H1 (cell line): ENCODE results near the gene CCDC86. TPM values are rescaled to one million over a fixed set of nuclear protein-coding genes. Genes with fewer than 3 reads are reported as not detected.

ENCODE experiments used
- CBX5 ChIP-seq: fragments of 300-800, 300-1000 bp; sonication (generic); IDR thresholded peaks from 2 replicates; pipeline ENCODE4 v1.7.1; 2016; ENCODE audit warnings: antibody characterized with exemption, low read length, low read depth
- GABPA ChIP-seq: IDR thresholded peaks from 2 replicates; pipeline ENCODE4 v1.6.1; 2011; ENCODE audit warnings: mild to moderate bottlenecking, low read length, moderate library complexity, borderline replicate concordance; ENCODE audit not compliant: insufficient read depth
- JUN ChIP-seq: IDR thresholded peaks from 2 replicates; pipeline ENCODE4 v1.6.1; 2011; ENCODE audit warnings: low read depth, mild to moderate bottlenecking, improper control_type of control experiment, low read length
- KDM5A ChIP-seq: fragments of 200-600 bp; IDR thresholded peaks from 2 replicates; pipeline ENCODE4 v1.7.1; 2012; ENCODE audit warnings: mild to moderate bottlenecking, low read length, inconsistent platforms, mixed read lengths
- RFX5 ChIP-seq: IDR thresholded peaks from 2 replicates; pipeline ENCODE4 v1.6.1; 2011; ENCODE audit warnings: low read depth, low read length, improper control_type of control experiment, borderline replicate concordance
- polyA plus RNA-seq, 7 experiments: library from polyadenylated mRNA; depleted of rRNA in 3 of 7; stranded (reverse) in 5 of 7; unstranded in 2 of 7; fragments of >200 nt in 5 of 7; fragments of 200-250 nt in 2 of 7; gene quantifications; 1 replicate in 5 of 7; 2 replicates in 1 of 7; 4 replicates in 1 of 7; pipeline versions ENCODE4 v1.2.1 to v1.2.3, GENCODE V29; 2011 to 2013; ENCODE audit warnings: missing spikeins in 2 of 7, mixed read lengths in 2 of 7
- total RNA-seq: library from RNA; stranded (reverse); fragmentation: NEBNext Ultra II Directional; extraction: Animal tissue kit (Norgen Biotek cat#: 25700); gene quantifications from 2 replicates; pipeline ENCODE4 v1.2.1, GENCODE V29; 2021

The CCDC86 gene
- total and polyA plus RNA-seq, 2 of the 8 experiments (the other 6 are each of a cell fraction or from before 2014, with no cell fraction given) = 37.7 to 76.4 TPM

DNA sequence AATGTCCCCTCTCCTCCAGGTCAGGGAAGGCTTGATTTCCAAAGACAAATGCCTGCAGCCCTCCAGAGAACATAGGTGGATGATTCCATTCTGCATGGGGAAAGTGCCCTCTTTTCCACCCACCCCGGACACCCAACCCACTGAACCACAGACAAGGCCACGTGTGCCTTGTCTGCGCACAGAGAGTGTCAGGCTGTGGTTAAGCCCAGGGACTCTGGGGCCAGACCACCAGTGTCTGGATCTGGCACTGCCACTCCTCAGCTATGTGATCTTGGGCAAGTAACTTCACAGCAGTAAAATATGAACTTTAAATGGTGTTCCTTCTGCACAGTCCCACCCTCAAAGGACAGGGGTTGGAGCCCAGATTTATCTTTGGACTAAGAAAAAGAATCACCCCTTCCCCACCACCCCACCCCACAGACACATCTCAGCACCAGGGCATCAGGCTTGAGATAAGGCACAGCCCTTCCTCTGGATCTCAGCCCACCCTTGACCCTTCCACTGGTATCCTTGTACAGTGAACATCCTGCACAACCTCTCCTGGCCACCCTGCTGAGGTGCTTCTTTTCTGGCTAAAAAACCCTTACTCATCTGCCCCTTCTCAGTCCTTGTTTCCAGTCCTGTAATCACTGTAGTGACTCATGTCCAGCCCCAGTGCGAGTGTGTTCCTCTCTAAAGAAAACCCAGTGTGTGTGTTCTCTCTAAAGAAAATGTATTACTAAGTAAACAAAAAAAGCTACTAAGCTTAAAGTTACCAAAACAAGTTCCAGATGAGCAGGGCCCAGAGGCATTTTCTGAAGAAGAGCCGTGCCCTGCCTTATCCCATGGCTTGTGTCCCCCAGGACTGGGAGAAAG is 15.7 kb downstream of the CCDC86 start (continued):
- TF ChIP-seq GABPA = no peak
- TF ChIP-seq KDM5A = no peak
- no peak for TF ChIP-seq CBX5
- no peak for TF ChIP-seq RFX5
- TF ChIP-seq JUN = no peak
- TF ChIP-seq, all 59 proteins: peak for 0
